H1 (cell line): ENCODE measurements around the gene NUDT9. TPM values are rescaled to one million over a fixed set of nuclear protein-coding genes. Genes with fewer than 3 reads are reported as not detected.

ENCODE experiments used
- CTCF ChIA-PET: fragments of 300-600 bp; sonication (Branson Sonifier 250); formaldehyde crosslinking; loops from one replicate; lab custom pipeline; 2021; ENCODE audit not compliant: partially characterized antibody; lab: Charles Lee
- POLR2A ChIA-PET: fragments of 300-600 bp; sonication (Branson Sonifier 250); formaldehyde crosslinking; loops from one replicate; lab custom pipeline; 2021; ENCODE audit warnings: inconsistent platforms; ENCODE audit not compliant: partially characterized antibody; lab: Charles Lee
- DNase-seq, 2 experiments: peaks; one replicate each; pipeline versions ENCODE4 v3.0.0 to v3.0.0-alpha.2; 2010 to 2022; ENCODE audit warnings: low spot score in 2 of 2, low read depth in 1 of 2, mixed read lengths in 1 of 2
- FAIRE-seq: peaks from 2 replicates; lab custom pipeline; 2011; peaks lifted over from hg19 to GRCh38; lab: Jason Lieb, UNC
- H2AFZ ChIP-seq: 2 replicates; pipeline ENCODE4 v1.8.1; 2012; ENCODE audit warnings: low read length, inconsistent platforms
- H2AK5ac ChIP-seq: 2 replicates; pipeline ENCODE4 v1.6.1; 2013; ENCODE audit warnings: low read depth, low read length
- H2BK120ac ChIP-seq: replicated peaks from 2 replicates; pipeline ENCODE3; 2013; ENCODE audit warnings: low read depth, low read length, inconsistent platforms
- H2BK12ac ChIP-seq: 2 replicates; pipeline ENCODE4 v1.6.1; 2013; ENCODE audit warnings: low read depth, low read length
- H2BK15ac ChIP-seq: 2 replicates; pipeline ENCODE4 v1.6.1; 2013; ENCODE audit warnings: low read length
- H2BK20ac ChIP-seq: 2 replicates; pipeline ENCODE4 v1.6.1; 2013; ENCODE audit warnings: low read length
- H2BK5ac ChIP-seq: 2 replicates; pipeline ENCODE4 v1.6.1; 2013; ENCODE audit warnings: low read depth, low read length
- H3K14ac ChIP-seq: 2 replicates; pipeline ENCODE4 v1.6.1; 2013; ENCODE audit warnings: inconsistent platforms; ENCODE audit not compliant: insufficient read length
- H3K18ac ChIP-seq: 2 replicates; pipeline ENCODE4 v1.6.1; 2013; ENCODE audit warnings: low read length; ENCODE audit errors: extremely low read depth
- H3K23ac ChIP-seq: 2 replicates; pipeline ENCODE4 v1.6.1; 2013; ENCODE audit warnings: inconsistent platforms; ENCODE audit not compliant: insufficient read length
- H3K23me2 ChIP-seq: 2 replicates; pipeline ENCODE4 v1.6.1; 2013; ENCODE audit warnings: low read depth, low read length
- H3K27ac ChIP-seq: 2 replicates; pipeline ENCODE4 v1.6.1; 2011; ENCODE audit warnings: low read depth, low read length, inconsistent platforms
- H3K27me3 ChIP-seq, 4 experiments: replicated peaks in 1 of 4; 1 replicate in 1 of 4; 2 replicates in 3 of 4; pipeline versions ENCODE4 v1.6.1 to v1.8.1; 2011 to 2013; ENCODE audit warnings: low read length in 3 of 4, mild to moderate bottlenecking in 3 of 4, inconsistent platforms in 2 of 4, mixed read lengths in 2 of 4, moderate library complexity in 1 of 4; ENCODE audit not compliant: control insufficient read depth in 3 of 4, insufficient read depth in 3 of 4; ENCODE audit errors: extremely low read depth in 1 of 4
- H3K36me3 ChIP-seq, 4 experiments: 2 replicates each; pipeline versions ENCODE4 v1.6.1 to v1.8.1; 2011 to 2013; ENCODE audit warnings: mild to moderate bottlenecking in 4 of 4, low read length in 3 of 4, moderate library complexity in 2 of 4, control low read depth in 1 of 4, inconsistent platforms in 1 of 4; ENCODE audit not compliant: insufficient read depth in 4 of 4, control insufficient read depth in 2 of 4
- H3K4ac ChIP-seq: replicated peaks from 2 replicates; pipeline ENCODE3; 2013; ENCODE audit warnings: low read length, low read depth, mixed read lengths, inconsistent platforms; ENCODE audit not compliant: insufficient read length
- H3K4me1 ChIP-seq, 4 experiments: replicated peaks in 1 of 4; 1 replicate in 1 of 4; 2 replicates in 3 of 4; pipeline versions ENCODE4 v1.6.1 to v1.8.1; 2011 to 2013; ENCODE audit warnings: low read length in 3 of 4, inconsistent platforms in 2 of 4, mixed read lengths in 1 of 4; ENCODE audit not compliant: insufficient read depth in 4 of 4, control insufficient read depth in 3 of 4
- H3K4me2 ChIP-seq, 2 experiments: 2 replicates each; pipeline versions ENCODE4 v1.6.1 to v1.8.1; 2011 to 2013; ENCODE audit warnings: low read depth in 2 of 2, low read length in 2 of 2, control low read depth in 1 of 2, inconsistent platforms in 1 of 2, mild to moderate bottlenecking in 1 of 2; ENCODE audit not compliant: insufficient read depth in 1 of 2
- H3K4me3 ChIP-seq, 4 experiments: fragments of 200-600, 300-600 bp in 1 of 4; sonication (generic), shearing (Covaris generic), sonication (Bioruptor Twin) in 1 of 4; 2 replicates each; pipeline versions ENCODE4 v1.5.1 to v1.8.1; 2011 to 2016; ENCODE audit warnings: low read length in 4 of 4, low read depth in 3 of 4, control low read depth in 2 of 4, inconsistent platforms in 2 of 4, mild to moderate bottlenecking in 2 of 4, mixed read lengths in 1 of 4, moderate library complexity in 1 of 4; ENCODE audit not compliant: insufficient read depth in 2 of 4; ENCODE audit errors: extremely low read depth in 1 of 4
- H3K56ac ChIP-seq: replicated peaks from 2 replicates; pipeline ENCODE3; 2013; ENCODE audit warnings: low read depth, mild to moderate bottlenecking, mixed read lengths, low read length, inconsistent platforms; ENCODE audit not compliant: insufficient read length
- H3K79me1 ChIP-seq: 2 replicates; pipeline ENCODE4 v1.6.1; 2013; ENCODE audit warnings: low read depth, low read length, control low read depth
- H3K79me2 ChIP-seq, 2 experiments: 2 replicates each; pipeline versions ENCODE4 v1.6.1 to v1.8.1; 2012 to 2013; ENCODE audit warnings: low read length in 2 of 2, mild to moderate bottlenecking in 2 of 2, inconsistent platforms in 1 of 2; ENCODE audit not compliant: insufficient read depth in 2 of 2, control insufficient read depth in 1 of 2
- H3K9ac ChIP-seq, 4 experiments: replicated peaks in 1 of 4; 1 replicate in 1 of 4; 2 replicates in 3 of 4; pipeline versions ENCODE4 v1.6.1 to v1.8.1; 2011 to 2013; ENCODE audit warnings: low read depth in 3 of 4, low read length in 3 of 4, control low read depth in 2 of 4, mild to moderate bottlenecking in 2 of 4, moderate library complexity in 2 of 4, inconsistent platforms in 1 of 4; ENCODE audit errors: extremely low read depth in 1 of 4
- H3K9me3 ChIP-seq, 2 experiments: 2 replicates each; pipeline versions ENCODE4 v1.6.1 to v1.8.1; 2012 to 2013; ENCODE audit warnings: mild to moderate bottlenecking in 2 of 2, moderate library complexity in 2 of 2, control low read depth in 1 of 2, inconsistent platforms in 1 of 2, low read depth in 1 of 2, low read length in 1 of 2, mixed read lengths in 1 of 2; ENCODE audit not compliant: insufficient read depth in 2 of 2
- H4K20me1 ChIP-seq, 2 experiments: replicated peaks in 1 of 2; 2 replicates each; pipeline versions ENCODE3 to v1.8.1; 2011 to 2013; ENCODE audit warnings: inconsistent platforms in 2 of 2, low read length in 2 of 2, mild to moderate bottlenecking in 1 of 2; ENCODE audit not compliant: insufficient read depth in 2 of 2, control insufficient read depth in 1 of 2
- H4K5ac ChIP-seq: 2 replicates; pipeline ENCODE4 v1.6.1; 2013; ENCODE audit warnings: low read length, low read depth, mixed read lengths, inconsistent platforms; ENCODE audit not compliant: insufficient read length
- H4K8ac ChIP-seq: 2 replicates; pipeline ENCODE4 v1.8.0; 2013; ENCODE audit warnings: mild to moderate bottlenecking, moderate library complexity, low read length, inconsistent platforms; ENCODE audit not compliant: insufficient read depth; ENCODE audit errors: extremely low read depth
- H4K91ac ChIP-seq: replicated peaks from 2 replicates; pipeline ENCODE3; 2013; ENCODE audit warnings: low read length, mixed read lengths, inconsistent platforms; ENCODE audit not compliant: insufficient read length
- ATF2 ChIP-seq: IDR thresholded peaks from 2 replicates; pipeline ENCODE4 v1.6.1; 2012; ENCODE audit warnings: low read length, inconsistent platforms
- E2F6 ChIP-seq: IDR thresholded peaks from 2 replicates; pipeline ENCODE4 v1.6.1; 2012; ENCODE audit warnings: inconsistent platforms
- GABPA ChIP-seq: IDR thresholded peaks from 2 replicates; pipeline ENCODE4 v1.6.1; 2011; ENCODE audit warnings: mild to moderate bottlenecking, low read length, moderate library complexity, borderline replicate concordance; ENCODE audit not compliant: insufficient read depth
- RFX5 ChIP-seq: IDR thresholded peaks from 2 replicates; pipeline ENCODE4 v1.6.1; 2011; ENCODE audit warnings: low read depth, low read length, improper control_type of control experiment, borderline replicate concordance
- WGBS, 2 experiments: shearing (Covaris generic) in 1 of 2; methylation state at CpG; one replicate each; pipeline versions ENCODE4 v1.1.6 to v1.1.7; 2013 to 2015; ENCODE audit warnings: low lambda C conversion rate in 2 of 2, mixed read lengths in 2 of 2, inconsistent platforms in 1 of 2, low coverage in 1 of 2, missing lambda C conversion rate in 1 of 2; ENCODE audit not compliant: insufficient replicate concordance in 2 of 2, insufficient coverage in 1 of 2, insufficient read length in 1 of 2; ENCODE audit errors: extremely low coverage in 1 of 2, missing lambda C conversion rate in 1 of 2; 5-methylcytosine and 5-hydroxymethylcytosine counted together
- polyA plus RNA-seq, 7 experiments: library from polyadenylated mRNA; depleted of rRNA in 3 of 7; stranded (reverse) in 5 of 7; unstranded in 2 of 7; fragments of >200 nt in 5 of 7; fragments of 200-250 nt in 2 of 7; gene quantifications; 1 replicate in 5 of 7; 2 replicates in 1 of 7; 4 replicates in 1 of 7; pipeline versions ENCODE4 v1.2.1 to v1.2.3, GENCODE V29; 2011 to 2013; ENCODE audit warnings: missing spikeins in 2 of 7, mixed read lengths in 2 of 7
- total RNA-seq: library from RNA; stranded (reverse); fragmentation: NEBNext Ultra II Directional; extraction: Animal tissue kit (Norgen Biotek cat#: 25700); gene quantifications from 2 replicates; pipeline ENCODE4 v1.2.1, GENCODE V29; 2021

Gene NUDT9
- total and polyA plus RNA-seq, 2 of the 8 experiments (the other 6 are each of a cell fraction or from before 2014, with no cell fraction given): 13.2 to 27.6 TPM

GRCh38 chr4:87405211-87405820 is 17.1 kb upstream of the NUDT9 start:
- H3K27me3 ChIP-seq: no peaks in the 10 kb centered on the region
- H4K20me1 ChIP-seq: no peaks in the 10 kb centered on the region
- POLR2A ChIA-PET: no interaction called here
- no peaks in the 10 kb centered on the region for H3K79me2 ChIP-seq
- H2BK5ac ChIP-seq: no peak overlapping the region
- no peak overlapping the region for H3K23ac ChIP-seq
- H3K36me3 ChIP-seq: no peaks in the 10 kb centered on the region
- no peak overlapping the region for H3K18ac ChIP-seq
- H3K14ac ChIP-seq: no peak overlapping the region
- H4K91ac ChIP-seq: no peak overlapping the region
- H3K79me1 ChIP-seq: no peaks in the 10 kb centered on the region
- H3K23me2 ChIP-seq: no peaks in the 10 kb centered on the region
- H2BK20ac ChIP-seq: no peak overlapping the region
- no peak overlapping the region for H3K27ac ChIP-seq
- peaks cover 0 to 4% (median 0%) of the 10 kb centered on the region in 4 experiments; a peak in 2 of 7 replicates for H3K4me1 ChIP-seq
- H2AFZ ChIP-seq: no peak overlapping the region
- H3K4ac ChIP-seq: no peak overlapping the region
- no peak overlapping the region for H4K5ac ChIP-seq
- H4K8ac ChIP-seq: no peak overlapping the region
- no peak overlapping the region for H3K9ac ChIP-seq
- DNase-seq: no peak
- WGBS, 2 experiments: 73% methylated on average over 5 of the region's 5 CpGs; no CpG with 5 or more reads in 1 of the 2 experiments
- H2BK15ac ChIP-seq: no peak overlapping the region
- CTCF ChIA-PET: interaction anchor here (1.0 kb wide), 1 partner anchor 127 kb away, joined by 3 read pairs; no protein-coding TSS in a partner anchor
- no peak for FAIRE-seq
- H3K4me3 ChIP-seq: no peak overlapping the region
- no peak overlapping the region for H2BK12ac ChIP-seq
- H3K56ac ChIP-seq: no peak overlapping the region
- H3K9me3 ChIP-seq: 0 out of 4 replicates have a peak, but pooled peaks cover 0 to 4% of the 10 kb centered on the region in 2 experiments
- no peak overlapping the region for H3K4me2 ChIP-seq
- H2AK5ac ChIP-seq: no peak overlapping the region
- H2BK120ac ChIP-seq: no peak overlapping the region
- TF ChIP-seq E2F6: no peak
- no peak for TF ChIP-seq GABPA
- TF ChIP-seq RFX5: no peak
- no peak for TF ChIP-seq ATF2
